TTC549 (cell line): ENCODE data around the gene CHAF1A.

Experiments
- FAIRE-seq: peaks from 2 replicates; lab custom pipeline; 2012; peaks lifted over from hg19 to GRCh38; lab: Jason Lieb, UNC

CHAF1A gene

DNA sequence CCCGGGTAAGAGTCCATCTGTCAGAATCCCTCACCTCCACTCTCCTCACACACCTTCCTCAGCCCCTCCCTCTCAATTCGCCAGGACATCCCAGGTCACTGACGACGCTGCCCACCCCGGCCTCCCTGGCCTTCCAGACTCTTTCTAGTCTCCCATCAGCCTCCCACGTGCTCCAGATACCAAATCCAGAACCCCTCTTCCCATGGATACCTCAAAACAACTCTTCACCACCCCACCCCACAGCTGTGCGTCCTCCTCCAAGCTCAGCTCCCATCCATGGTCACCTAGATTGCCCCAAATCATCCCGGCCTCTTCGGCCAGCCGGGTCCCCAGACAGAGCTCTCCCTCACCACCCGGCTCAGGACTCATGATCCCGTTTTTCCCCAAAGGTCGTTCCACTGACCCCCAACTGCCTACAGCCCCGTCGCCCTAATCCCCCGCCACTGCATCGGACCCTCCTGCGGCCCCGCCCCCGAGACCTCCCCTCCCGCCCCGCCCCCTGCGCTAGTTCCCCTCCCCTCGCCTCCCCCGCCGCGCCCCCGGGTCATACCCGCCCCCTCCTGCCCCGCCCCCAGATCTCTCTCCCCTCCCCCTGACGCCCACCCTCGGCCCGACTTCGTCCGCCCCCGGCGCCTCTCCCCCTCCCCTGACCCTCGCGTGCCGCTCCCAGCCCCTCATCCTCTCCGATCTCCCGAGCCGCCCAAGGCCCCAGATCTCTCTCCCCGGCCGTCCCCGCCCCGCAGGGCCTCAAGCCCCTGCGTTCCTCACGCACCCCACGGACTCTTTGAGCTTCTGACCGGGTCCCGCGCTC, 54.6 kb downstream of the CHAF1A start:
- no peak for FAIRE-seq

DNA sequence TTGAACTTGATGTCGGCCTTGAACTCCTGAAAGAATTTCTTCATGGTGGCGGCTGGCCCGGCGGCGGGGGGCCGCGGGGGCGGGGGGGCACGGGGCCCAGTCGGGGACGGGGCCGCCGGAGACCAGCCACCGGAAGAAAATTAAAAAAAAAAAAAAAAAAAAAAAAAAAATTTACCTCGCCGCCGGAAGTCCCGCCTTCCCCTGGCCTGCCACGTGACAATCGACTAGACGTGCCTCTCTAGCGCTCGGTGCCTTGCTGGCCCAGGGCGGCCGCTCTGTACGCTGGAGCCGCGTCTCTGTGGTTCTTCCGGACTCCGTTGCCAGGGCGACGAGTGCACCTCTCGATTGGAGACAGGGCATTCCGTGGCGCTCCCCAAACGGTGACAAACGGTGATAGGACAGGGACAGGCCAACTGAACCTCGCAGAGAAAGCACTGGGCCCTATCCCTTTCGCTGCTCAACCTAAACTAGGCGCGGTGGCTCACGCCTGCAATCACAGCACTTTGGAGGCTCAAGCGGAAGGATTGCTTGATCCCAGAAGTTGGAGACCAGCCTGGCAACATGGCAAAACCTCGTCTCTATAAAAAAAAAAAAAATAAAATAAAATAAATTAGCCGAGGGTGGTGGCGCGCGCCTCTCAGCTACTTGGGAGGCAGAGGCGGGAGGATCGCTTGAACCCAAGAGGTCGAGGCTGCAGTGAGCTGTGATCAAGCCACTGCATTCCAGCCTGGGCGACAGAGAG, 55.4 kb downstream of the CHAF1A start, which contains the start of gene UBXN6:
UBXN6 (minus strand) TSS at position 141 of the 742 bp plus-strand sequence; CDS start at position 44, 97 bp downstream.
- peak; percentile 68 for FAIRE-seq

DNA sequence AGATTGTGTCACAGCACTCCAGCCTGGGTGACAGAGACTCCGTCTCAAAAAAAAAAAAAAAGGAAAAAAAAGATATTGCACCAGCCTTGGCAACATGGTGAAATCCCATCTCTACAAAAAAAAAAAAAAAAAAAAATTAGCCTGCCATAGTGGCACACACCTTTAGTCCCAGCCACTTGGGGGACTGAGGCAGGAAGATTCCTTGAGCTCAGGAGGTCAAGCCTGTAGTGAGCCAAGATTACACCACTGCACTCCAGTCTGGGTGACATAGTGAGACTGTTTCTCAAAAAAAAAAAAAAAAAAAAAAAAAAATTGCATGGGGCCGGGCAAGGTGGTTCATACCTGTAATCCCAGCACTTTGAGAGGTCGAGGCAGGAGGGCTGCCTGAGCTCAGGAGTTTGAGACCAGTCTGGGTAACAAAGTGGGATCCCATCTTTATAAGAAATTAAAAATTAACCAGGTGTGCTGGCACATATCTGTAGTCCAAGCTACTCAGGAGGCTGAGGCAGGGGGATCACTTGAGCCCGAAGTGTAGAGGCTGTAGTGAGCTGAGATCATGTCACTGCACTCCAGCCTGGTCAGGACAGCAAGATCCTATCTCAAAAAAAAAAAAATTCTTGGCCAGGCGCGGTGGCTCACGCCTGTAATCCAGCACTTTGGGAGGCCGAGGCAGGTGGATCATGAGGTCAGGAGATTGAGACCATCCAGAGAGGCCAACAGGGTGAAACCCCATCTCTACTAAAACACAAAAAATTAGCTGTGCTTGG, 62.6 kb downstream of the CHAF1A start:
- no peak for FAIRE-seq

DNA sequence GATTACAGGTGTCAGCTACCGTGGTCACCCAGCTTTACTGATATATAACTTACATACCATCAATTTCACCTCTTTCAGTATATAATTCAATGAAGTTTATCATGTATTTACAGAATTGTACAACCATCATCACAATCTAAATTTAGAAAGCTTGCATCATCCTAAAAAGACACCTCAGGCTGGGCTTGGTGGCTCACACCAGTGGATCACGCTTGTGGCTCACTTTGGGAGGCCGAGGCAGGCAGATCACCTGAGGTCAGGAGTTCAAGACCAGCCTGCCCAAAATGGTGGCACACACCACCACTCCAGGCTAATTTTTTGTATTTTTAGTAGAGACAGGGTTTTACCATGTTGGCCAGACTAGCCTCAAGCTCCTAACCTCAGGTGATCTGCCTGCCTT, 65.4 kb downstream of the CHAF1A start:
- FAIRE-seq = no peak

DNA sequence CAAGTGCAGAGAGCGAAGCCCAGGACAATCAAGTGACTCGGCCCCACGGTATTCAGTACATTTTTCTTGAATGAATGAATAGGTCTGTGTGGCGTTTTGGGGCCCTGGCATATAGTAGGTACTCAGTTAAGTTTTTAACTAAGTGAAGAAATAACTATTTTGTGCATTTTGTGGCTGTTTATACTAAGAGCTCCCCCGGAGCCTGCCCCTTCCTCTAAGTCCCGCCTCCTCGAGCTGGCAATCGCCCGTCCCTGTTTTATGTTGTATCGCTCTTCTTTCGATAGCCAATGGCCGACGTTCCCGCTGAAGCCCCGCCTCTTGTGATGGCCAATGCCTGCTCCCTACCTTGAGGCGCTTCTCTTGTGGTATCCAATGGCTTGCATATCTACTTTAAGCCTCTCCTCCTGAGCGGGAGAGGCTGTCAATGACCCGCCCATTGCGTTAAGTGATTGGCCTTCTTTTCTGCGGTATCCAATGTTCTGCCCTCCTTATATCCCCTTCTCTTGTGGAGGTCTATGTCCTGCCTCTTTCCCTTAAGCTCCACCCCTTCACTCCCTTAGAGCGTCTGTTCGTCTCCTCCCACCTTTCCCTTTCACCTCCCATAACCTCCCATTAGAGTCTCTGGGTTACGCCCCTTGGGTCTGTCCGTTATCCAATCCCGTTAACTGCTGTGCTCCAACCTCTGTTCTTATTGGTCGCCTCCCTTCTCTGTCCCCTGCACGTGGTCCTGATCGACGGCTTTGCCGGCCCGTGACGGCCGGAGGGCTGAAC, 69.1 kb downstream of the CHAF1A start:
- peak; percentile 99 for FAIRE-seq

DNA sequence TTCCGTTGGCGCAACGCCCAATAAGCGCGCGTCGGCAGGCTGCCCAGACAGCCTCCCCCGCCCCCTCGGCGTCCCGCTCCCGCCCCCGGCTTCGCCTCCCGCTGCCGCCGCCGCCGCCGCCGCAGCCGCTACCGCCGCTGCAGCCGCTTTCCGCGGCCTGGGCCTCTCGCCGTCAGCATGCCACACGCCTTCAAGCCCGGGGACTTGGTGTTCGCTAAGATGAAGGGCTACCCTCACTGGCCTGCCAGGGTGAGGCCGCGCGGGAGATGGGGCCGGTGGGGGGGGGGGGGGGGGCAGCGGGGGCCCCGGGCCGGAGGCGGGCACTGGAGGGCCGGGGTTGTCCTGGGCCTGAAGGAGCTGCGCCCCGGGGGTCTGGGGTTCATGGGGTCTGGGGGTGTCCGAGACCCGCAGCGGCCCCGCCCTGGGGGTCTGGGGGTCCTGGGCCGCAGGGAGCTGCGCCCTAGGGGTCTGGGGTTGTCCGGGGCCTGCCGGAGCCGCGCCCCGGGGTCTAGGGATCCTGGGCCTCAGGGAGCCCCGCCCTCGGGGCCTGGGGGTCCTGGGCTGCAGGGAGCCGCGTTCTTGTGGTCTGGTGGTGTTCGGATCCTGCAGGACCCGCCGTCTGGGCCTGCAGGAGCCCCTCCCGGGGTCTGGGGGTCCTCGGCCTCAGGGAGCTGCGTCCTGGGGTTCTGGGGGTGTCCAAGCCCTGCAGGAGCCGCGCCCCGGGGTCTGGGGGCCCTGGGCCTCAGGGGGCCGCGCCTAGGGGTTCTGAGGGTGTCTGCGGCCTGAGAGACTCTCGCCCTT, 69.9 kb downstream of the CHAF1A start, which contains the start of gene HDGFL2:
HDGFL2 (plus strand) TSS at position 124 of the 801 bp plus-strand sequence; CDS start at position 178, 54 bp downstream.
- no peak for FAIRE-seq

DNA sequence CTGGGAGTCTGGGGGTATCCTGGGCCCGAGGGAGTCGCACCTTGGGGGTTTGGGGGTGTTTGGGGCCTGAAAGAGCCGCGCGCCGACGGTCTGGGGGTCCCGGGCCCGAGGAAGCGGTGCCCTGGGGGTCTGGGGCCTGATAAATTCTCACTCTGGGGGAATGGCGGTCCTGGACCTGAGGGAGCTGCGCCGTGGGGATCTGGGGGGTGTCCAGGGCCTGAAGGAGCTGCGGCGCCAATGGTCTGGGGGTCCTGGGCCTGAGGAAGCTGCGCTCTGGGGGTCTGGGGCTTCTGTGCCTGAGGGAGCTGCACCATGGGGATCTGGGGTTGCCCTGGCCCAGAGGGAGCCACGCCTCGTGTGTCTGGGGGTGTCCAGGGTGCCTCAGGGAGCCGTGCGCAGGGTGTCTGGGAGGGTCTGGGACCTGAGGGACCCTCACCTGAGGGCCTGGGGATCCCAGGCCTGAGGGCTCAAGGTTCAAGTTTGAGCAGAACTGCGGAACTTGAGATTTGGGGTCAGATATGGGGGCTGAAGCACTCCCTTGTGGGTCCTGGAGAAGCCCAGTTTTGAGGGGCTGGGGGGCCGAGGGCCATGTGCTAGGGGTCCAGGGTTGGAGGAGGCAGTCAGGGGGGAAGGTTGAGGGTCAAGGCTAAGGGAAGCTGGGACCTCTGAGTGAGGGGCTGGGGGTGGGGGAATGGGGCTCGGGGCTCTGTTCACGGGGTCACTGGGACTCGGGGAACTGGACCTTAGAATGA, 70.7 kb downstream of the CHAF1A start:
- no peak for FAIRE-seq

DNA sequence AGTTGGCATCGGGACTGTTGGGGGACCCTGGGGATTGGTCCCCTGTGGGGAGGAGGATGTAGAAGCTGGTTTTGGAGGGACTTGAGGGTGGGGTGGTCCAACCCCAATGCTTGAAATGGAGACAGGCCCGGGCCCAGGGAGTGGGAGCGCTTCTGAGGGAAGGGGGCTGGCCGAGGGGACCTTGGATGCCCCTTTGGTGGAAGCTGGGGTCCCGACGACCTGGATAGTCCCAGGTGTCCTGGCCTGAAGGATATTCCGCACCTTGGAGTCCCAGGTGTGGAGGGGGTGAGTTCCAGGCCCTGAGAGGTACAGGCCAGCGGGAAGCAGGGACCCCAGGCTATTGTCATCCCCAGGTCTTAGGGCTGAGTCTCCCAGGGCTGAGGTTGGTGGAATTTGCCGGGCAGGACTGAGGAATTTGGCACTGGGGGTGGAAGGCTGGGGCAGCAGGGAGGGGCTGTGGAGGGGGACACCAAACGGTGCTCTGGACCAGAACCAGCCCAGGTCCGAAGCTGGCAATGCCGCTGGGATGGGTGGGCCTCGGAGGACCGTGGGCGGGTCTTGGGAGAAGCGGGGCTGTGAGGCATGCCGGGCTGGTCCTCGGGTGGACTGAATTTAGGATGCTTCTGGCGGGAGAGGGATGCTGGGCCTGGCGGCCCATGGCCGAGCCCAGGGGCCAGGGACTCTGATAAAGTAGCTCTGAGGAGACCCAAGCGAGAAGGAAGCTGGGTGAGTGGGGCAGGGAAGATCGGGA, 71.5 kb downstream of the CHAF1A start:
- FAIRE-seq = no peak

DNA sequence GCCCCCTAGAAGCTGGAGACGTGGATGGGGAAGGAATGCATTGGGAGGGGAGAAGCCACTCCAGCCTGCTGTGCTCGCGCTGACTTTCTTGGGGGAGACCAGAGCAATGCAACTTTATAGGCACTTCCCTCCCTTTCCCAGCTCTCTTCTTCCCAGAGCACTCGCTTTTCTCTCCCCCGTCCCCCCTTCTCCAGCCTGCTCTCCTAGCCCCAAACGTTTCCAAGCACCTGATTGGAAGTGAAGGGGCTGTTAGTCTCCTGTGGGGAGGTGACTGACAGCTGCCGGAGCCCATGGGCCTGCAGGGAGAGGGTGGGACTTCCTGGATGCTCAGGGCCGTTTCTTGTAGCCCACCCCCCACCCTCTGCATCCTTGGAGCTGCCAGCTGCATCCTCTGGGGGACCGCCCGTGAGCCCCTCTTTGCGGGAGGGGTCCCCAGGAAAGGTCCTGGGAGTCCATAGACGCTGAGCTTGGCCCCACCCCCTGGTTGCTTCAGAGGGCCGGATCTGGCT, 72.1 kb downstream of the CHAF1A start:
- no peak for FAIRE-seq

DNA sequence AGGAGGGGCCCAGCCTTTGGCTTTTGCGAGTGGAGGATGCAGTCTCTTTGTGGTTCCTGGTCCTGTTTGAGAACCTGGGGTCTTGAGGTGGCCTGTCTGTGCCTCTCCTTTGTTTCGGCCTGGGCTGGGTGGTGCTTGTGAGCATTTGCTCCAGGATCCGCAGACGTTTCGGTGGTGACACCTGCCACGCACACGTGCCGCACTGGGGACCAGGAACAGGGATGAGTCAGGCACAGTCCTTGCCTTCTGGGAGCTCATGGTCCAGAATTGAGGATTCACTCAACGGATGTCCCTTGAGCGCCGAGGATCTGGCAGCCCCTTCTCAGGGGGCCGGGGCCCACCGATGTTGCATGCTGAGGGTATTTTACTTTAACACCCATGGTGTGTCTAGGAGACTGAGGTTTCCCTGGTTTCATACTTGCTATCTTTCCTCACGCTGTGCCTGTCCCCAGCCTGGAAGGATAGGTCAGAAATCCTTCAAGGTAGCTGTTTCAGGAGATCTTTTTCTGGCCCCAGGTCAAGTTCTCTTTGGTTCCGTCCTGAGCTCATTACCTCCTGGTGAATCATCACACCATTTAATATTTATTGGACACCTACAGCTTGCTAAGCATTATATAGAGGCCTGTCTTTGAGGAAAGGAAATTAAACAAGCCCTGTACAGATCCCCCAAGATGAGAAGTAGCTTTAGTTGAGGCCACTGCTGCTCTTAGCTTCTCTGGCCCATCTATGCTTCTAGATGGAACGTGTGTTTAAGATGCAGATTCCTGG, 74.8 kb downstream of the CHAF1A start:
- FAIRE-seq = no peak

DNA sequence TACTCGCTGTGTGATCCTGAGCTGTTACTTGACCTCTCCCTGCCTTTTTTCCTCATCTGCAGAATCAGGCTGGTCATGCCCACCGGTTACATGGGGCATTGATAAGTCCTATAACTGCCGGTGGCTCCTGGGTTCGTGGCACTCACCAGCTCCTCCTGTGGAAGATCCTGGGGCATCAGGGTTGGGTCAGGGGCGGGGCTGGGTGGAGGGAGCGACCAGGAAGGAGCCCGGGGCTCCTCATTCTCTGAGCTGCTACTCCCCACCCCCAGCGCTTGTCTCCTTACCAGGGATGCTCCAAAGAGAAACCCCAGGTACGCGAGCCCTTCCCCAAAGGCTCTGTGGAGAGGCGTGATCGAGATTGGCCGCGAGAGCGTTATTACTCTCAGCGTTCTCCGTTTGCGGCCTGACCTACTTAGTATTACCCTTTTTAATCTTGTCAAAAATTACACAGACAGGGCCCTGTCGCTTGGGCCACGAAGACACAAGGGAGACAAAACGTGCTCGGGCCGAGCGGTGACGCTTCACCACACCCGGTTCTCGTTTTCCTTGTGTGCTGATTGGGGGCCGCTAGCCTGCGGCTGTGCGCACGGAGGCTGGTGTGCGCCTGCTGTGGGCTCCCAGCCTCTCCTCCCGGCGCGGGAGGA, 80.4 kb downstream of the CHAF1A start:
- FAIRE-seq = no peak

DNA sequence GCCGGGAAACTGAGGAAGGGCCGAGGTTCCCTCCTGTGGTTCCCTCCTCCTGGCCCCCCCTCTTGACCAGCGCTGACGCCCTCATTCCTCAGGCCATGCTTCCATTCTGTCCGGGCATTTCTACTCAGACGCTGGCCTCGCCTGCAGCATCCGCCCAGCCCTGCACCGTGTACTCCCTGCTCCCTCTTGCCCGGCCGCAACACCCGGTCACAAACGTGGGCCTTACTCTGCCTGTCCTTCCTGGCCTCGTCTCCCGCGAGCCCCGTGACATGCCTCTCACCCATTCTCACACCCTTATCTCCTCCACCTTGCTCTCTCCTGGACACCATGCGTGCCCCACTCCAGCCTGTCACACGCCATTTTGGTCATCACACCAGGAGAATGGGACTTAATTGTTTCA, 80.9 kb downstream of the CHAF1A start:
- FAIRE-seq = no peak

DNA sequence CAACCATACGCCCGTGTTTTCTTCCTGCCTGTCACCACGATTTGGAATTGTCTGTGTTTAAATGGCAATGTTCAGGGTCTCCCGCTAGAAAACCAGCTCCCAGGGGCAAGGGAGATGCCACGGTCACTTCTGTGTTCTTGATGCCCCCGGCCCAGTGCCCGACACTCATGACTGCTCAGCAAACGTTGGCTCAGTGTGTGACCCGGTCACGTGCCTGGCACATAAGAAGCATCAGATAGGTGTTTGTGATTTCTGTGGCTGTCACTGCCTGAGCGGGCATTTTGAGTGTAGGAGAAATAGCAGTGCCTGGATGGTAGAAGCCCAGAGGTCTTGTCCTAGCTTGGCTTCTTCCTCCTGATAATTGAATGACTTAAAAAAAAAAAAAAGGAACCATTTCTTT, 85.1 kb downstream of the CHAF1A start:
- FAIRE-seq = no peak

DNA sequence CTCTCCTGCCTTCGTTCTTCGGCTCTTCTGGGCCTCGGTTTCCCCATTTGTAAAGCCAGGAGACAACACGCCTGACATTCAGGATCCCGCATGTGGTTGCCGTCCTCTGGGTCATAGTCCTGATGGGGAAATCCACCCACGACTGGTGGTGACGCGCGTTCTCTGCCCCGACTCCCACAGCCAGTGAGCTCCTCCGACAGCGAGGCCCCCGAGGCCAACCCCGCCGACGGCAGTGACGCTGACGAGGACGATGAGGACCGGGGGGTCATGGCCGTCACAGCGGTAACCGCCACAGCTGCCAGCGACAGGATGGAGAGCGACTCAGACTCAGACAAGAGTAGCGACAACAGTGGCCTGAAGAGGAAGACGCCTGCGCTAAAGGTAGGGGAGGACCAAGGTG, 86.1 kb downstream of the CHAF1A start:
- FAIRE-seq = no peak

DNA sequence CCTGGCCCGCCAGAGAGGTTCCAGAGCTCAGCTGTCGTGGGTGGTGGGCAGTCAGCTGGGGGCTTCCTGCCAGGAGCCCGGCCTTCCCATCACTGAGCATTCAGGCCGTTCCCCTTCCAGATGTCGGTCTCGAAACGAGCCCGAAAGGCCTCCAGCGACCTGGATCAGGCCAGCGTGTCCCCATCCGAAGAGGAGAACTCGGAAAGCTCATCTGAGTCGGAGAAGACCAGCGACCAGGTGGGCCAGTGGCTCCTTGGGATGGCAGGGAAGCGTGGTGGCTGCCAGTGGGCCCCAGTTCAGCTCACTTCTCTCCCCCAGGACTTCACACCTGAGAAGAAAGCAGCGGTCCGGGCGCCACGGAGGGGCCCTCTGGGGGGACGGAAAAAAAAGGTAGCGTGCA, 89.0 kb downstream of the CHAF1A start:
- FAIRE-seq = no peak

DNA sequence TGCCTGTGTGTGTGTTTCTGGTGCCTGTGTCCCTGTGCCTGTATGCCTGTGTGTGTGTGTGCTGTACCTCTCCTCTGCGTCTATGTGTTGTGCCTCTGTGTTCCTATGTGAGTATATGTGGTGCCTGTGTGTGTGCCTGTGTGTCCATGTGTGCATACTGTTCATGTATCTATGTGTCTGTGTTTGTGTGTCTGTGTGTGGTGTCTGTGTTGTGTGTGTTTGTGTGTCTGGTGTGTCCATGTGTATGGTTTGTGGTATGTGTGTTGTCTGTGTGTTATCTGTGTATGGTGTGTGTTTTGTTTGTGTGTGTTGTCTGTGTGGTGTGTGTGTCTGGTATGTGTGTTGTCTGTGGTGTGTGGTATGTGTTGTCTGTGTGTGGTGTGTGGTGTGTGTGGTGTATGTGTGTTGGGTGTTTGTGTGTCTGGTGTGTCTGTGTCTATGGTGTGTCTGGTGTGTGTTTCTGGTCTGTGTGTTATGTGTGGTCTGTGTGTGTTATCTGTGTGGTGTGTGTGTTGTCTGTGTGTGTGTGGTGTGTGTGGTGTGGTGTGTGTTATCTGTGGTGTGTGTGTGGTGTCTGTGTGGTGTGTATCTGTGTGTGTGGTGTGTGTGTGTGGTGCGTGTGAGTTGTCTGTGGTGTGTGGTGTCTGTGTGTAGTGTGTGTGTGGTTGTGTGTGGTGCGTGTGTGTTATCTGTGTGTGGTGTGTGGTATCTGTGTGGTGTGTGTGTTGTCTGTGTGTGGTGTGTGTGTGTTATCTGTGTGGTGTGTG, 90.1 kb downstream of the CHAF1A start:
- no peak for FAIRE-seq
